Fibroblast of mammary gland (primary cell): ENCODE measurements around the gene FNBP1.
"Not testable (repeated sequence)": the region's sequence is repeated elsewhere in the genome, so short reads cannot be mapped to it uniquely, and the experiment has no call there.

ENCODE experiments used
- DNase-seq: peaks from one replicate; pipeline ENCODE4 v3.0.0-alpha.2; 2010; ENCODE audit warnings: low read depth
- H3K4me3 ChIP-seq: 2 replicates; pipeline ENCODE4 v1.5.1; 2011; ENCODE audit warnings: low read depth, mild to moderate bottlenecking, low read length, moderate library complexity; ENCODE audit not compliant: control insufficient read depth
- CTCF ChIP-seq: conservative IDR thresholded peaks from 2 replicates; pipeline ENCODE4 v1.5.1; 2011; ENCODE audit warnings: low read depth, low read length, inconsistent platforms; ENCODE audit not compliant: control insufficient read depth, insufficient read depth

Gene FNBP1

GRCh38 chr9:129938291-129938979 is 104.6 kb downstream of the FNBP1 start:
- TF ChIP-seq CTCF, result no peak
- DNase-seq, result peak; percentile 63
- no peak overlapping the region for H3K4me3 ChIP-seq

DNA sequence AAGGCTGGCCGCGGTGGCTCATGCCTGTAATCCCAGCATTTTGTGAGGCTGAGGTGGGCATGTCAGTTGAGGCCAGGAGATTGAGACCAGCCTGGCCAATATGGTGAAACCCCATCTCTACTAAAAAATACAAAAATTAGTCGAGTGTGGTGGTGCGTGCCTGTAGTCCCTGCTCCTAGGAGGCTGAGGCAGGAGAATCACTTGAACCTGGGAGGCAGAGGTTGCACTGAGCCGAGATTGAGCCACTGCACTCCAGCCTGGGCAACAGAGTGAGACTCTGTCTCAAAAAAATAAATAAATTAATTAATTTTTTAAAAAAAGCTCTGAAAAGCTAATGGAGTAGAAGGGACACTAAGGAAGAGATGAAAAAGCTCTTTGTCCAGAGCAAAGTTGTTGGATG is 105.1 kb downstream of the FNBP1 start:
- not testable (repeated sequence) for H3K4me3 ChIP-seq, DNase-seq

DNA sequence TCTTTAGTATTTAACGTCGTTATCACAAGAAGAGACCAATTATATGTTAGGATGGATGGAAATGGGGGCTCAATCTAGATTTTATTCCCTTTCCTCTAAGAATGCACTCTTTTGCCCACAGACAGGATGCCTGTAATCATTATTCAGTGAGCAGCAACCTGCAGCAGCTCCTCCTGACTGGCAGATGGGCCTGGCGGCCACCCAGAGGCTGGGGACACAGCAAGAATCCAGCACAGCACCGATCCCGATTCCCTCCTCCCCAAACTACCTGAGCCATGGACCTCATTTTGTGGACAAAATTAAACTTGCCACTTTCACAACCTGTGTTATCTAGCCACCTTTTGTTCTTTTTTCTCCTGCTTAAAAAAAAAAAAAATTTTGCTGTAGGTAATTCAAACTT is 106.8 kb downstream of the FNBP1 start:
- TF ChIP-seq CTCF, result no peak
- DNase-seq, result no peak
- H3K4me3 ChIP-seq, result no peak overlapping the region

- no peak overlapping the region for H3K4me3 ChIP-seq
- no peak for DNase-seq
- no peak for TF ChIP-seq CTCF
Measured at GRCh38 chr9:129934780-129935179, 108.2 kb downstream of the FNBP1 start.

- DNase-seq, result no peak
- TF ChIP-seq CTCF, result no peak
- no peak overlapping the region for H3K4me3 ChIP-seq
Measured at GRCh38 chr9:129934041-129934591, 108.9 kb downstream of the FNBP1 start.

- peak; percentile 38 for DNase-seq
- TF ChIP-seq CTCF, result no peak
- no peak overlapping the region for H3K4me3 ChIP-seq
Measured at GRCh38 chr9:129933185-129934040, 109.6 kb downstream of the FNBP1 start.
